Measurements from ENCODE around the gene UBA52.

The UBA52 gene

GRCh38 chr19:18551631-18552030 is 20.0 kb upstream of the UBA52 start:
- DNase-seq (ENCODE audit: low spot score), result no peak
- no peak overlapping the region for H3K27ac ChIP-seq
- TF ChIP-seq, protein P1, sequence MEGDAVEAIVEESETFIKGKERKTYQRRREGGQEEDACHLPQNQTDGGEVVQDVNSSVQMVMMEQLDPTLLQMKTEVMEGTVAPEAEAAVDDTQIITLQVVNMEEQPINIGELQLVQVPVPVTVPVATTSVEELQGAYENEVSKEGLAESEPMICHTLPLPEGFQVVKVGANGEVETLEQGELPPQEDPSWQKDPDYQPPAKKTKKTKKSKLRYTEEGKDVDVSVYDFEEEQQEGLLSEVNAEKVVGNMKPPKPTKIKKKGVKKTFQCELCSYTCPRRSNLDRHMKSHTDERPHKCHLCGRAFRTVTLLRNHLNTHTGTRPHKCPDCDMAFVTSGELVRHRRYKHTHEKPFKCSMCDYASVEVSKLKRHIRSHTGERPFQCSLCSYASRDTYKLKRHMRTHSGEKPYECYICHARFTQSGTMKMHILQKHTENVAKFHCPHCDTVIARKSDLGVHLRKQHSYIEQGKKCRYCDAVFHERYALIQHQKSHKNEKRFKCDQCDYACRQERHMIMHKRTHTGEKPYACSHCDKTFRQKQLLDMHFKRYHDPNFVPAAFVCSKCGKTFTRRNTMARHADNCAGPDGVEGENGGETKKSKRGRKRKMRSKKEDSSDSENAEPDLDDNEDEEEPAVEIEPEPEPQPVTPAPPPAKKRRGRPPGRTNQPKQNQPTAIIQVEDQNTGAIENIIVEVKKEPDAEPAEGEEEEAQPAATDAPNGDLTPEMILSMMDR (conservative IDR thresholded peaks at IDR 0.05; ENCODE audit: low read depth), result no peak
- ChIA-PET CTCF (interaction anchor here (0.6 to 1.6 kb wide), 2 partner anchors 11 to 100 kb away, joined by 3 read pairs; no protein-coding TSS in a partner anchor), POLR2A (ENCODE audit: low non-redundant PET) (interaction anchor here (0.6 kb wide), 1 partner anchor 632 kb away, joined by 3 read pairs; no protein-coding TSS in a partner anchor)

- TF ChIP-seq, protein P1 (conservative IDR thresholded peaks at IDR 0.05; ENCODE audit: low read depth), result no peak
These were observed 14.1 kb upstream of the UBA52 start, which contains the start of gene KXD1 for GRCh38 chr19:18557411-18558201. Gene KXD1, plus strand, starts transcription at chr19:18557870. Its CDS starts 4,187 bp downstream, at chr19:18562057.

DNA sequence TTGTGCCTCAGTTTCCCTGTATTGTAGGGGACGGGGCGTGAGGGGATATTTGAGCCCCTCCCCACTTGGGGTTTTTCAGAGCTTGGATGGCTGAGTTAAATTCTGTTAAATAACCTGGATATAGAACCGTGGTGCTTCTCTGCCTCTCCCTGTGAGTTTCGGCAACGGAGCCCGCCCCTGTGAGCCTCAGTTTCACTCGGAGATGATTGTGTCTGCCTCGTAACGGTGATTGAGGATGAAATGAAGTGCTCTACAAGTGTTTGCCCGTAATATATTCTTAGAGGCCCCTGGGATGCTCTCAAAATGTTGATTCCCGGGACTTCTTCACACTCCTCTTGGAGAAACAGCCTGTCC is 13.5 kb upstream of the UBA52 start:
- H3K27ac ChIP-seq, result peak overlapping the region; percentile 83
- ChIA-PET POLR2A (ENCODE audit: low non-redundant PET) (interaction anchor here (1.1 to 1.2 kb wide), 2 partner anchors 14 to 32 kb away, joined by 4 to 12 read pairs; partner anchors contain the start of gene UBA52), CTCF (interaction anchor here (0.5 to 1.2 kb wide), 7 partner anchors 11 to 97 kb away, joined by 3 to 8 read pairs (median 3); no protein-coding TSS in a partner anchor)
- no peak for DNase-seq (ENCODE audit: low spot score)
- TF ChIP-seq, protein P1 (conservative IDR thresholded peaks at IDR 0.05; ENCODE audit: low read depth), result no peak

More at GRCh38 chr19:18557411-18558201, 14.1 kb upstream of the UBA52 start, which contains the start of gene KXD1:
- ChIA-PET CTCF (interaction anchor here (0.5 to 1.2 kb wide), 7 partner anchors 12 to 96 kb away, joined by 3 to 8 read pairs (median 3); no protein-coding TSS in a partner anchor), POLR2A (ENCODE audit: low non-redundant PET) (interaction anchor here (0.5 to 1.1 kb wide), 4 partner anchors 8 to 139 kb away, joined by 3 to 6 read pairs (median 4); no protein-coding TSS in a partner anchor)
- peak within 1 kb of the TSS; percentile 83 for H3K27ac ChIP-seq
- peak; percentile 96 for DNase-seq (ENCODE audit: low spot score)

DNA sequence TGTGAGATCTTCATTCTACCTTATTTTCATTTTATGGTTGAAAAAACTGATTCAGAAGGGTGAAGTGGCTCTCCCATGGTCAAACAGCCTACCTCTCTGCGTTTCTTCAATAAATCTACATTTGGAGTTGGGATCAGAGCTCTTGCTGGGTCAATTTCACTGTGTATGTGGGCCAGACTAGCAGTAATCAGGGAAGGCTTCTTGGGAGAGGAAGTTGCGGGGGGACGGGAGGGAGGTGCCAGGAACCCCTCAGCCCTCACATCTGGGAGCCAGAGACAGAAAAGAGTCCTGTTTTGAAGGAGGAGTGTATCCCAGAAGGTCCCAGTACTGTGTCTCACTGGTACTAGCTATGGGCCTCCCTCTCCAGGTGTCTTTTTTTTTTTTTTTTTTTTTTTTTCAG is 13.1 kb upstream of the UBA52 start:
- ChIA-PET CTCF (interaction anchor here (0.6 to 1.2 kb wide), 6 partner anchors 11 to 97 kb away, joined by 3 to 5 read pairs (median 3); no protein-coding TSS in a partner anchor), POLR2A (ENCODE audit: low non-redundant PET) (interaction anchor here (1.1 to 1.2 kb wide), 2 partner anchors 13 to 33 kb away, joined by 4 to 12 read pairs; partner anchors contain the start of gene UBA52)
- peak overlapping the region; percentile 83 for H3K27ac ChIP-seq
- DNase-seq (ENCODE audit: low spot score), result no peak
- TF ChIP-seq, protein P1 (conservative IDR thresholded peaks at IDR 0.05; ENCODE audit: low read depth), result no peak

GRCh38 chr19:18559685-18560084 is 12.0 kb upstream of the UBA52 start:
- peak overlapping the region; percentile 50 for H3K27ac ChIP-seq
- ChIA-PET POLR2A (ENCODE audit: low non-redundant PET) (no interaction called here), CTCF (no interaction called here)
- no peak for DNase-seq (ENCODE audit: low spot score)
- TF ChIP-seq, protein P1 (conservative IDR thresholded peaks at IDR 0.05; ENCODE audit: low read depth), result no peak

- ChIA-PET CTCF (no interaction called here), POLR2A (ENCODE audit: low non-redundant PET) (no interaction called here)
- H3K27ac ChIP-seq, result peak overlapping the region; percentile 50
- no peak for DNase-seq (ENCODE audit: low spot score)
- TF ChIP-seq, protein P1 (conservative IDR thresholded peaks at IDR 0.05; ENCODE audit: low read depth), result no peak
These were observed 9.6 kb upstream of the UBA52 start for GRCh38 chr19:18562086-18562485.

Measured in RWPE1 (cell line).